ENCODE data around the gene MMP8.

MMP8 gene, protein sequence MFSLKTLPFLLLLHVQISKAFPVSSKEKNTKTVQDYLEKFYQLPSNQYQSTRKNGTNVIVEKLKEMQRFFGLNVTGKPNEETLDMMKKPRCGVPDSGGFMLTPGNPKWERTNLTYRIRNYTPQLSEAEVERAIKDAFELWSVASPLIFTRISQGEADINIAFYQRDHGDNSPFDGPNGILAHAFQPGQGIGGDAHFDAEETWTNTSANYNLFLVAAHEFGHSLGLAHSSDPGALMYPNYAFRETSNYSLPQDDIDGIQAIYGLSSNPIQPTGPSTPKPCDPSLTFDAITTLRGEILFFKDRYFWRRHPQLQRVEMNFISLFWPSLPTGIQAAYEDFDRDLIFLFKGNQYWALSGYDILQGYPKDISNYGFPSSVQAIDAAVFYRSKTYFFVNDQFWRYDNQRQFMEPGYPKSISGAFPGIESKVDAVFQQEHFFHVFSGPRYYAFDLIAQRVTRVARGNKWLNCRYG

DNA sequence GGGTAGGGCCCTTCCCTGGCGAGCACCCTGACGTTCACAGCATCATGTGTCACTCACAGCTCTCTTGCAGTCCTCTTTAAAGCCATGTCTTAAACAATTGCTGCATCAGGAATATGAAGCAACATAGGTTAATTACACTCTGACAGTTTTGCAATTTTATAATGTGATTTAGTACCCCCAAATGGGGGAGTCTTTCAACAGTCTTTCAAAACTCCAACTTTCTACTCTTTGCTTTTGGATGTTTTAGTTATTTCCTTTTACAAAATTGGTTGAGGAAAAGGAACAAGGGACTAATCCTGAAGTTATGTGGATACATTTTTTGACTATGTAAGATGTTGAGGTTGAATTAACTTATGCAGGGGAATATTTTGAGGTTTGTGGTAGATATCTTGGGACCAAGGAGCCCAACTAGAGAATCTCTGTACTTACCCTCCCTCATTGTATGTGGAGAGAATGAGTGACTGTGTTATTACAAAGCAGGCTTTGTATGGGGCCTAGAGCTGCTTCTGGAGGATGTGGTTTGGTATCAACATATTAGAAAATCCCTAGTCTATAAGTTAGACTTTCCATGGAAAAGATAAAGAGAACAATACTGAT, at the start of gene MMP8:
Gene MMP8 (minus strand): TSS at position 51 of the 597 bp plus-strand sequence. CDS start 99 bp downstream, outside the sequence.
- no peak for DNase-seq
- H3K36me3 Mint-ChIP-seq (ENCODE audit: low read depth): no peaks in the 10 kb centered on the region
- no peak within 1 kb of the TSS for H3K27ac Mint-ChIP-seq
- H3K9me3 Mint-ChIP-seq: peaks cover 7% of the 10 kb centered on the region
- H3K4me1 Mint-ChIP-seq: no peaks in the 10 kb centered on the region
- H3K27me3 Mint-ChIP-seq (ENCODE audit: low read depth, poor library complexity): peaks cover 3% of the 10 kb centered on the region
- TF ChIP-seq, protein P1, sequence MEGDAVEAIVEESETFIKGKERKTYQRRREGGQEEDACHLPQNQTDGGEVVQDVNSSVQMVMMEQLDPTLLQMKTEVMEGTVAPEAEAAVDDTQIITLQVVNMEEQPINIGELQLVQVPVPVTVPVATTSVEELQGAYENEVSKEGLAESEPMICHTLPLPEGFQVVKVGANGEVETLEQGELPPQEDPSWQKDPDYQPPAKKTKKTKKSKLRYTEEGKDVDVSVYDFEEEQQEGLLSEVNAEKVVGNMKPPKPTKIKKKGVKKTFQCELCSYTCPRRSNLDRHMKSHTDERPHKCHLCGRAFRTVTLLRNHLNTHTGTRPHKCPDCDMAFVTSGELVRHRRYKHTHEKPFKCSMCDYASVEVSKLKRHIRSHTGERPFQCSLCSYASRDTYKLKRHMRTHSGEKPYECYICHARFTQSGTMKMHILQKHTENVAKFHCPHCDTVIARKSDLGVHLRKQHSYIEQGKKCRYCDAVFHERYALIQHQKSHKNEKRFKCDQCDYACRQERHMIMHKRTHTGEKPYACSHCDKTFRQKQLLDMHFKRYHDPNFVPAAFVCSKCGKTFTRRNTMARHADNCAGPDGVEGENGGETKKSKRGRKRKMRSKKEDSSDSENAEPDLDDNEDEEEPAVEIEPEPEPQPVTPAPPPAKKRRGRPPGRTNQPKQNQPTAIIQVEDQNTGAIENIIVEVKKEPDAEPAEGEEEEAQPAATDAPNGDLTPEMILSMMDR (IDR thresholded peaks at IDR 0.05): no peak
- H3K4me3 Mint-ChIP-seq: no peak within 1 kb of the TSS

DNA sequence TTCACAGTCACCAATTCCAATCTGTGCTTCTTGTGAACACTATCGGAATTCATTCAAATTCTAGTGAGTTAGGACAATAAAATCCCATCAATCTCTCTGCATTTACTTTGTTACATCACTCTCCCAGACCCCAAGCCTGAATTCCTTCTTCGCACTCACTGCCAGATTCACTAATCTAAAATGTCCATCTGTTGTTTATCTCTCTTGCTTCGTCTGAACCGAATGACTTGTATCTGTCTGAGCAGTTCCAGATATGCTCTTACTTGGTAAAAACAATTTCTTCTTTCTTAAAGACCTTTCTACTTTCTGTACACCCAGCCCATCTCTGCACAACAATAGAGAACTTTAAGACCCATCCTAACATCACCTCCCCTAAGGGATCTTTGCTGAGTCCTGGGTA, 48.6 kb upstream of the MMP8 start:
- H3K4me1 Mint-ChIP-seq: no peaks in the 10 kb centered on the region
- no peak overlapping the region for H3K4me3 Mint-ChIP-seq
- no peaks in the 10 kb centered on the region for H3K36me3 Mint-ChIP-seq (ENCODE audit: low read depth)
- no peak for DNase-seq
- TF ChIP-seq, protein P1 (IDR thresholded peaks at IDR 0.05): no peak
- H3K27me3 Mint-ChIP-seq (ENCODE audit: low read depth, poor library complexity): peaks cover 4% of the 10 kb centered on the region
- H3K27ac Mint-ChIP-seq: no peak overlapping the region
- H3K9me3 Mint-ChIP-seq: no peaks in the 10 kb centered on the region

DNA sequence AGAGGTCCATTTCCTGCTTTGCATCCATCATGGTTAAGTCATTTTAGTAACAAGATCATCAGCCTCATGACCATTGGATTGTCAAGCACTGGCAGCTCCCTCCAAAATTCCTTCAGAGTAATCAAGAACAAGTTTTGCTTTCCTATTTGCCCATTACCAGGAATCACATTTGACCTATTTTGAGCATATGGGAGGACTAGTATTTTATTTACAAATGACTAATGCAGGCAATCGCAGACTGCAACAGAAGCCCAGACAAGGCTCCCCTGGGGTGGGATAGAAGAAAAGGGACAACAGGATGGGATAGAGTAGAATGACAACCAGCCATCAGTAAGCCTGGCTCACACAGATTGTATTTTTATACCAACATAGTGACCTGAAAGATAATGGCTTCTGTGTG, 46.6 kb upstream of the MMP8 start:
- DNase-seq: no peak
- Mint-ChIP-seq H3K27ac (no peak overlapping the region), H3K36me3 (ENCODE audit: low read depth) (no peaks in the 10 kb centered on the region), H3K9me3 (no peaks in the 10 kb centered on the region), H3K4me1 (no peaks in the 10 kb centered on the region), H3K27me3 (ENCODE audit: low read depth, poor library complexity) (peaks cover 4% of the 10 kb centered on the region), H3K4me3 (no peak overlapping the region)
- TF ChIP-seq, protein P1 (IDR thresholded peaks at IDR 0.05): no peak

DNA sequence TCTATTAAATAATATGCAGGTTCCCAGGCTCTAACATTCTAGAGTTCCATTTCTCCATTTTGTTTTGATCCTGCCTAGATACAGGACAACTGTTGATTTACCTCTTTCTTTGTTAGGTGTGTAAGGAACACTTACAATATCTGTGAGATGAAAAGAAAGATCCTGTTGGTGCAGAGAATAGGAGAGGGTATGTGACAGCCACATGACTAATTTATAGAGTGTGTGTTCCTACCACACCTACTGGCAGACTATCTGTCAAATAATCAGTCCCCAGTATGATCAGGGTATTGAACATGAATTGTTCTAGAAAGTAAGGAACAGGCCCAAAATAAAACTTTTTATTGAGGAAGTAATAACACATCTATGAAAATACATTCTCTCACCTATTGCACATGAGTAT, 45.4 kb upstream of the MMP8 start:
- TF ChIP-seq, protein P1 (IDR thresholded peaks at IDR 0.05): no peak
- Mint-ChIP-seq H3K4me1 (no peaks in the 10 kb centered on the region), H3K9me3 (no peaks in the 10 kb centered on the region), H3K36me3 (ENCODE audit: low read depth) (no peaks in the 10 kb centered on the region), H3K4me3 (no peak overlapping the region), H3K27me3 (ENCODE audit: low read depth, poor library complexity) (peaks cover 4% of the 10 kb centered on the region), H3K27ac (no peak overlapping the region)
- DNase-seq: no peak

DNA sequence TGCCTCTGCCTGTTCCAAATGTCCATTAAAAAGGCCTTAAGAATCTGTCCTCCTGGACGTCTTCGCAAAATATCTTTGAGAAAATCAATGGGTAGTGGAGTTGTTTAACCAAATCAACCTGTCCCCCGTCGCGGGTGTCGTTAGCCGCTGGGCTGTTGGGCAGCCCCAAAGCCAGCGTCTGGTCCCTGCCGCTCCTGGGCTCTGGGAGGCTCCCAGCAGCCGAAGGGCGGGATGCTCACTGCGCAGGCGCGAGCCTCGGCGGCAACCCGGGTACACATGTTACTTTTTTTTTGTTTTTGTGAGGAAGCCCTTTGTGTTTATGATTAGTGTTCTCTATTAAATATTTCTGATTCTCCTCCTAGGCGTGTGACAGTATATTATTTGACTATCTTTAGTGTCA, 43.0 kb upstream of the MMP8 start:
- Mint-ChIP-seq H3K4me3 (no peak overlapping the region), H3K27ac (no peak overlapping the region), H3K4me1 (no peaks in the 10 kb centered on the region), H3K36me3 (ENCODE audit: low read depth) (no peaks in the 10 kb centered on the region), H3K27me3 (ENCODE audit: low read depth, poor library complexity) (peaks cover 9% of the 10 kb centered on the region), H3K9me3 (no peaks in the 10 kb centered on the region)
- TF ChIP-seq, protein P1 (IDR thresholded peaks at IDR 0.05): no peak
- no peak for DNase-seq

Measured in nephron progenitor cell (in vitro differentiated cells).